ENCODE results near the gene DBT. TPM values are rescaled to one million over a fixed set of nuclear protein-coding genes. Genes with fewer than 3 reads are reported as not detected.
"Not testable (repeated sequence)": the region's sequence is repeated elsewhere in the genome, so short reads cannot be mapped to it uniquely, and the experiment has no call there.

Gene DBT
- polyA plus RNA-seq, 6 donors from 2014 or later: 2.1 to 7.2 (median 4.5) TPM

DNA sequence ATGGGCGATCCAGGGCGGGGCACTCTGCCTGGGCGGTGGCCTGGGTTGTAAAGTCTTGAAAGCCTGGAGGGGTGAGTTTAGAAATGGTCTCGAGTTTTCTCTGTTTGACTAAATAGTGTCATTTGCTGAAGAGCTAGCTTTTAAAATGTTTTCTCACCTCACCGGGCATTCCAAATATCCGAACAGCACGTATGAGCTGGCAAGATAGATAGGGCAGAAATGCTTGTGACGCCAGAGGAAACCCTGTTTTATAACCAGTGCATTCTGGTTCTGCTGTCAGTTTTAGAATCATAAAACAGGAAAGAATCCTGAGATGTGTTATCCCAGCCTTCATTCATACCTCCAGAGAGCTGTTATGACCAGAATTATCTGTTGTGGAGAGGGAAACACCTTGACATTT is 17.1 kb upstream of the DBT start:
- H3K27me3 Mint-ChIP-seq: no peaks in the 10 kb centered on the region
- peaks cover 30 to 38% (median 32%) of the 10 kb centered on the region in 3 donors for H3K4me1 Mint-ChIP-seq
- no peak for ATAC-seq (ENCODE audit: low read depth in 2 of 2)
- H3K4me3 Mint-ChIP-seq: peak overlapping the region; percentile 96 to 100 (median 99)
- H3K36me3 Mint-ChIP-seq: peaks cover 7 to 18% of the 10 kb centered on the region in 2 donors
- peak; percentile 3 for DNase-seq
- peaks cover 0 to 4% (median 0%) of the 10 kb centered on the region in 7 donors for H3K9me3 Mint-ChIP-seq
- H3K27ac Mint-ChIP-seq: peak overlapping the region in 5 of 6 donors; percentile 70 to 97 (median 94)

DNA sequence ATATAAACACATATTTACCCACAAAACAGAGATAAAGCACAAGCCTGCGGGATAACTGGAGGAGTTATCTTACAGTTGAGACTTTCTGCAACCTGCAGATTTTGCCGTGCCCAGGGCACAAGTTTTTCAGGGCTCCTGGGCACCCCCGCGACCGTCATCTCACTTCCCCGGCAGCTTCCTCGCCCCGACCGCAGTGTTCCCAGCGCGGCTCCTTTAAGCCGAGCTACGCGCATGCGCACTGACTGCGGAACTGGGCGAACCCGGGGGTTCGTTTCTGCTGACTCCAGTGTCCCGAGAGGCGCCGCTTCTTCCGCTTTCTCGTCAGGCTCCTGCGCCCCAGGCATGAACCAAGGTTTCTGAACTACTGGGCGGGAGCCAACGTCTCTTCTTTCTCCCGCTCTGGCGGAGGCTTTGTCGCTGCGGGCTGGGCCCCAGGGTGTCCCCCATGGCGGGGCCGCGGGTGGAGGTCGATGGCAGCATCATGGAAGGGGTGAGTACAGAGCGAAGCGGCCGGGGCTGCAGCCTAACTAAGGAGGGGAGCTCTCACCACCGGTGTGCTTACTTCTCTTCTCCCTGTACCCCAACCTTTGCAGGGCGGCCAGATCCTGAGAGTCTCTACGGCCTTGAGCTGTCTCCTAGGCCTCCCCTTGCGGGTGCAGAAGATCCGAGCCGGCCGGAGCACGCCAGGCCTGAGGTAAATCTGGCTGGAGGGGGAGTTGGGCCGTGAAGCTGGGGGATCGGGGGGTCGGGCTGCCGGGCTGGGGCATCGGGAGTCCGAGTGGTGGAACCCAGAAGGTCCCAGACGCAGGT is 16.5 kb upstream of the DBT start, which contains the start of gene RTCA:
TSS of gene RTCA (plus strand) at position 286 of the 810 bp plus-strand sequence. CDS start at position 446, 160 bp downstream.
- peak within 1 kb of the TSS; percentile 93 to 99 (median 96) for H3K27ac Mint-ChIP-seq
- H3K4me3 Mint-ChIP-seq: peak within 1 kb of the TSS; percentile 96 to 100 (median 99)
- peaks cover 5 to 18% of the 10 kb centered on the region in 2 donors for H3K36me3 Mint-ChIP-seq
- H3K4me1 Mint-ChIP-seq: peaks cover 30 to 38% (median 32%) of the 10 kb centered on the region in 3 donors
- H3K27me3 Mint-ChIP-seq: no peaks in the 10 kb centered on the region
- peak; percentile 96 for ATAC-seq (ENCODE audit: low read depth in 2 of 2)
- DNase-seq: peak; percentile 93
- peaks cover 0 to 5% (median 0%) of the 10 kb centered on the region in 7 donors for H3K9me3 Mint-ChIP-seq

DNA sequence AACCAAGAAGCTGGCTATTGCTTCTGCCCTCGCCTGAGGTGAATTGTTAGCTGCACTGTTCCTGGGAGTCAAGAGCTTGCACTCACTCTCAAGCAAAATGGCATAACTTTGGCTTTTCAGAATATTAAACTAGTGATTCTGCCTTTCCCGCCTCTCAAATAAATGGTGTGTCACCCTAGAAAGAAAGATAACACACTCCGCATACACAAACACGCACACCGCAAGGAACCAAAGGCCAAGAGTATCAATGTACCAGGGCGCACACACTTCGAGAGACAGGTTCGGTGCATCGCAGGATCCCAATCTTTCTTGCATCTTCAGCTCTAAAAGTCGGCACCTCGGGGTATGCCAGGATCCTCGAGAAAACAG is 15.9 kb upstream of the DBT start:
- peaks cover 2 to 14% of the 10 kb centered on the region in 2 donors for H3K36me3 Mint-ChIP-seq
- H3K9me3 Mint-ChIP-seq: peaks cover 0 to 5% (median 0%) of the 10 kb centered on the region in 7 donors
- peak overlapping the region; percentile 96 to 100 (median 99) for H3K4me3 Mint-ChIP-seq
- peaks cover 26 to 34% (median 29%) of the 10 kb centered on the region in 3 donors for H3K4me1 Mint-ChIP-seq
- H3K27me3 Mint-ChIP-seq: no peaks in the 10 kb centered on the region
- H3K27ac Mint-ChIP-seq: peak overlapping the region; percentile 93 to 99 (median 96)
- ATAC-seq (ENCODE audit: low read depth in 2 of 2): peak; percentile 3 to 5
- no peak for DNase-seq

DNA sequence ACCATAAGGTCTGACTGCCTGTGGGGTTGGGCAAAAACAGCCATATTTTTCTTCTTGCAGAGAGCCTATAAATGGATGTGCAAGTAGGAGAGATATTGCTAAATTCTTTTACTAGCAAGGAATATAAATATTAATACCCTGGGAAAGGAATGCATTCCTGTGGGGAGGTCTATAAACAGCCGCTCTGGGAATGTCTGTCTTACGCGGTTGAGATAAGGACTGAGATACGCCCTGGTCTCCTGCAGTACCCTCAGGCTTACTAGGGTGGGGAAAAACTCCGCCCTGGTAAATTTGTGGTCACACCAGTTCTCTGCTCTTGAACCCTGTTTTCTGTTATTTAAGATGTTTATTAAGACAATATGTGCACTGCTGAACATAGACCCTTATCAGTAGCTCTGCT is 14.4 kb upstream of the DBT start:
- ATAC-seq (ENCODE audit: low read depth in 2 of 2); H3K27me3 Mint-ChIP-seq; H3K9me3 Mint-ChIP-seq; H3K27ac Mint-ChIP-seq; DNase-seq: not testable (repeated sequence)
- Mint-ChIP-seq H3K4me1 (peaks cover 21 to 26% (median 24%) of the 10 kb centered on the region in 3 donors), H3K4me3 (peak overlapping the region in 1 of 8 donors; percentile 96), H3K36me3 (peaks cover 0 to 11% of the 10 kb centered on the region in 2 donors)

DNA sequence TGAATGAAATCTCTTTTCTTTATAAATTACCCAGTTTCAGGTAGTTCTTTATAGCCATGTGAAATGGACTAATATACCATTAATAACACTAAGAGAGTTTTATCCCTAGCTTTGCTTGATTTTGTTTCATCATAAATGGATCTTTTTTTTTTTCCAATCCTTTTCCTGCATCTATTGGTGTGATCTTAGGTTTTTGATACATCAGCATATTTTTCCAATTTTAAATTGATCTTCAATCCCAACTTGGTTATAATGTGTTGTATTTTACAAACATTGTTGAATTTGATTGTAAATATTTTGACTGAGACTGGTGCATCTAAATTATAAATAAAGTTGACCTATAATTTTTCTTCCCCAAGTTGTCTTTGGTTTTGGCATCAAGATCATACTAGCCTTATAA is 12.1 kb upstream of the DBT start:
- no peak overlapping the region for H3K27ac Mint-ChIP-seq
- no peak for ATAC-seq (ENCODE audit: low read depth in 2 of 2)
- no peaks in the 10 kb centered on the region for H3K27me3 Mint-ChIP-seq
- H3K4me3 Mint-ChIP-seq: no peak overlapping the region
- DNase-seq: no peak
- peaks cover 10 to 21% (median 19%) of the 10 kb centered on the region in 3 donors for H3K4me1 Mint-ChIP-seq
- H3K36me3 Mint-ChIP-seq: peaks cover 0 to 11% of the 10 kb centered on the region in 2 donors
- peaks cover 0 to 5% (median 0%) of the 10 kb centered on the region in 7 donors for H3K9me3 Mint-ChIP-seq

DNA sequence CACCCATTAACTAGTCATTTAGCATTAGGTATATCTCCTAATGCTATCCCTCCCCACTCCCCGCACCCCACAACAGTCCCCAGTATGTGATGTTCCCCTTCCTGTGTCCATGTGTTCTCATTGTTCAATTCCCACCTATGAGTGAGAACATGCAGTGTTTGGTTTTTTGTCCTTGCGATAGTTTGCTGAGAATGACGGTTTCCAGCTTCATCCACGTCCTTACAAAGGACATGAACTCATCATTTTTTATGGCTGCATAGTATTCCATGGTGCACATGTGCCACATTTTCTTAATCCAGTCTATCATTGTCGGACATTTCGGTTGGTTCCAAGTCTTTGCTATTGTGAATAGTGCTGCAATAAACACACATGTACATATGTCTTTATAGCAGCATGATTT is 8.8 kb upstream of the DBT start:
- DNase-seq; H3K27me3 Mint-ChIP-seq; H3K4me1 Mint-ChIP-seq; H3K9me3 Mint-ChIP-seq; H3K36me3 Mint-ChIP-seq; H3K4me3 Mint-ChIP-seq; ATAC-seq (ENCODE audit: low read depth in 2 of 2); H3K27ac Mint-ChIP-seq: not testable (repeated sequence)

DNA sequence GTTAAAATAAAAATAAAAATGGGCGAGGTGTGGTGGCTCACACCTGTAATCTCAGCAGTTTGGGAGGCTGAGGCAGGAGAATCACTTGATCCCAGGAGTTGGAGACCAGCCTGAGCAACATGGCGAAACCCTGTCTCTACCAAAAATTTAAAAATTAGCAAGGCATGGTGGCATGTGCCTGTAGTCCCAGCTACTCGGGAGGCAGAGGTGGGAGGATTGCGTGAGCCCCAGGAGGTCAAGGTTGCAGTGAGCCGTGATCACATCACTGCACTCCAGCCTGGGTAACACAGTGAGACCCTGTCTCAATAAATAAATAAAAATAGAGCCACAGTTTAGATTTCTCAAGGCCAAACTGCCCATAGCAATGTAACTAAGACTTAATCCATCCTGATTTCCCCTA is 6.6 kb upstream of the DBT start:
- not testable (repeated sequence) for H3K27me3 Mint-ChIP-seq, H3K4me3 Mint-ChIP-seq

DNA sequence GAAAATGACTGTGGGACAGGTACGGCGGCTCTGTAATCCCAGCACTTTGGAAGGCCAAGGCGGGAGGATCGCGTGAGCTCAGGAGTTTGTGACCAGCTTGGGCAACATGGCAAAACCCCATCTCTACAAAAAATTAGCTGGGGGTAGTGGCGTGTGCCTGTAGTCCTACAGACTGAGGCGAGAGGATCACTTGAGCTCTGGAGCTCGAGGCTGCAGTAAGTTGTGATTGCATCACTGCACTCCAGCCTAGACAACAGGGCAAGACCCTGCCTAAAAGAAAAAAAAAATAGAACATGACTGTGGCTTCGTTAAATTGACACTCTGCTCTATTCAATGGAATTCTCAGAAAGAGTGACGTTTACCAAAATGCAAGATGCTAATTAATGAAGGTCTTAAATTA is 3.9 kb upstream of the DBT start:
- H3K27me3 Mint-ChIP-seq: peaks cover 0 to 6% (median 0%) of the 10 kb centered on the region in 3 donors
- H3K27ac Mint-ChIP-seq: no peak overlapping the region
- peaks cover 0 to 9% (median 4%) of the 10 kb centered on the region in 3 donors for H3K4me1 Mint-ChIP-seq
- H3K4me3 Mint-ChIP-seq: no peak overlapping the region
- H3K36me3 Mint-ChIP-seq: no peaks in the 10 kb centered on the region
- DNase-seq (no peak), ATAC-seq (ENCODE audit: low read depth in 2 of 2) (no peak)
- H3K9me3 Mint-ChIP-seq: no peaks in the 10 kb centered on the region

More for the DNA sequence above, 6.6 kb upstream of the DBT start:
- H3K36me3 Mint-ChIP-seq; DNase-seq; H3K4me1 Mint-ChIP-seq; H3K9me3 Mint-ChIP-seq; ATAC-seq (ENCODE audit: low read depth in 2 of 2); H3K27ac Mint-ChIP-seq: not testable (repeated sequence)

DNA sequence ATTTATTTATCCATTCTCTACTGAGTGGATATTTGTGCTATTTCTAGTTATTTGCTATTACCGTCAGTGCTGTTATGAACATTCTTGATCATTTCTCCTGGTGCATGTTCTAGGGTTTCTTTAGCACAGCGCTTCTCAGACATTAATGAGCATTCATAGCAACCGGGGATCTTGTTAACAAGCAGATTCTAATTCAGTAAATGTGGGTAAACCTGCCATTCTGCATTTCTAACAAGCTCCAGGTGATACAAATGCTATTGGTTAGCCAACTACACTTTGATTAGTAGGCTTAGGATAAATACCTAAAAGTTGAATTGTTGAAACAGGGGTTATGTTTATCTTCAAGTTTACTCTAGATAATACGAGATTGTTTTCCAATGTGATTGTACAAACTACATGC is 3.3 kb upstream of the DBT start:
- ATAC-seq (ENCODE audit: low read depth in 2 of 2): no peak
- no peaks in the 10 kb centered on the region for H3K36me3 Mint-ChIP-seq
- H3K27ac Mint-ChIP-seq: no peak overlapping the region
- DNase-seq: no peak
- H3K9me3 Mint-ChIP-seq: no peaks in the 10 kb centered on the region
- peak overlapping the region in 1 of 8 donors; percentile 46 for H3K4me3 Mint-ChIP-seq
- peaks cover 0 to 9% (median 4%) of the 10 kb centered on the region in 3 donors for H3K4me1 Mint-ChIP-seq
- H3K27me3 Mint-ChIP-seq: peaks cover 0 to 6% (median 0%) of the 10 kb centered on the region in 3 donors

DNA sequence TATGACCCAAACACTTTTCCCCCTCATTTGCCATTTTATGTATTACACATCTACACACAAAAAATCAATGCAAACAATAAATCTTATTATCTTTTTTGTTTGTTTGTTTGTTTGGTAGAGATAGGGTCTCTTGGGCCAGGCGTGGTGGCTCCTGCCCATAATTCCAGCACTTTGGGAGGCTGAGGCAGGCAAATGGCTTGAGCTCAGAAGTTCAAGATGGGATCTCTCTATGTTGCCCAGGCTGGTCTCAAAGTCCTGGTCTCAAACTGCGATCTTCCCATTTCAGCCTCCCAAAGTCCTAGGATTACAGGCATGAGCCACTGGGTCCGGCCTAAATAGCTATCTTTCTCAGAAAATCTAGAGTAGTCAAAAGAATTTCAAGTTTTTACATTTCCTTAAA is 1.2 kb upstream of the DBT start:
- ATAC-seq (ENCODE audit: low read depth in 2 of 2) (no peak), DNase-seq (no peak)
- H3K4me1 Mint-ChIP-seq: peaks cover 9 to 17% (median 11%) of the 10 kb centered on the region in 3 donors
- peak overlapping the region in 1 of 6 donors; percentile 12 for H3K27ac Mint-ChIP-seq
- peaks cover 0 to 3% (median 0%) of the 10 kb centered on the region in 3 donors for H3K27me3 Mint-ChIP-seq
- peak overlapping the region in 1 of 8 donors; percentile 73 for H3K4me3 Mint-ChIP-seq
- no peaks in the 10 kb centered on the region for H3K9me3 Mint-ChIP-seq
- H3K36me3 Mint-ChIP-seq: no peaks in the 10 kb centered on the region

DNA sequence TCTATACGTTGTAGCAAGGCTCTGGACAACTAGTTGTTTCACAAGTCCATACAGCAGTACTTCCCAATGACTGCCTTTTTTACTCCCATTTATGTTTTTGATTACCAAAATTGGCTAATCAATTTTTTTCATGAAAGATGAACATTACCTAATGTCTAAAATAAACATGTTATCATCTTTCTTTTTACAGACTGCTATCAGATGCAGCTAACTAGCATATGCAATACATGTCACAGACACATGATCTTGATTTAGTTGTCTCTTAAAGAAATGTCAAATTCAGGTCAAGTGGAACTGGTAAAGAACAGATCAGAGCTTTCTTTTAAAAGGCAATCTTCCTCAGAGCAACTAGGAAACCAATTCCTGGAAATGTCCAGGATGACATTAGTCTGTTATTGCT is 630 bp upstream of the DBT start:
- no peaks in the 10 kb centered on the region for H3K27me3 Mint-ChIP-seq
- no peaks in the 10 kb centered on the region for H3K9me3 Mint-ChIP-seq
- H3K27ac Mint-ChIP-seq: peak overlapping the region in 1 of 6 donors; percentile 27
- DNase-seq (no peak), ATAC-seq (ENCODE audit: low read depth in 2 of 2) (no peak)
- H3K4me1 Mint-ChIP-seq: peaks cover 9 to 17% (median 11%) of the 10 kb centered on the region in 3 donors
- H3K36me3 Mint-ChIP-seq: no peaks in the 10 kb centered on the region
- H3K4me3 Mint-ChIP-seq: peak overlapping the region in 1 of 8 donors; percentile 73

DNA sequence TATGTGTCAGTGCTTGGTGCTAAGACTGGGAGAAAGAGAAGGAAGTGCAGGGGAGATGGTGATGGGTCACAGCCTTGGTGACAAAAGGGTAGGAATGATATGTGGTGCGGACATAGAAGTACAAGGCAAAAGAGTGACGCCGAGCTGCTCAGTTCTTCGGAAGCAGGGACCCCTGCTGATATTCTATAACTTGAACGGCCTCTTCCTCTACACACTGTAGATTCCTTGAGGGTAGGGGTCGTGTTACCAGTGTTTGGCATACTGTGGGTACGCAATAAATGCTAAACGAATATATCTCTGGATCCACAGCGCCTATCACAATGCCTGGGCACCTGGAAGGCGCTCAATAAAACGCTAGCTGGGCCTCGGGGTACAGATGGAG is 488 bp downstream of the DBT start:
- Mint-ChIP-seq H3K27me3 (no peaks in the 10 kb centered on the region), H3K9me3 (no peaks in the 10 kb centered on the region), H3K4me3 (no peak overlapping the region), H3K36me3 (no peaks in the 10 kb centered on the region), H3K27ac (no peak overlapping the region), H3K4me1 (peaks cover 10 to 20% (median 11%) of the 10 kb centered on the region in 3 donors)
- no peak for DNase-seq
- ATAC-seq (ENCODE audit: low read depth in 2 of 2): peak in 1 of 2 donors; percentile 2

DNA sequence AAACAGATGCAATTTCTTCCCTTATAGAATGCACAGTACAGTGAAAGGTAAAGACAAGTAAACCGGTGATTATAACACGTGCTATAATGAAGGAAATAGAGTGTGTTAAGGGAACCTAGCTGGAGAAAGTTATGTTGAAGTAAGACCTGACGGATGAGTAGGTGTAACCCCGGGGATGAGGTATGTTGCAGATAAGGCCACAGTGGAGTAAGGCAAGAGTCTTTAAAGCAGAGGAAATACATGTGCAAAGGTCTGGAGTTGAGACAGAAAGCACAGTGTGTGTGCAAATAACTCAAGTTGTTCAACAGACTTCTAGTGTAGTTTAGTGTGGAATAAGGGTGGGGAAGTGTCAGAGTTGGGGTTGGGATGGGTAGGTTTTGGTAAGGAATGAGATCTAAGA is 2.9 kb downstream of the DBT start:
- ATAC-seq (ENCODE audit: low read depth in 2 of 2) (no peak), DNase-seq (no peak)
- Mint-ChIP-seq H3K36me3 (no peaks in the 10 kb centered on the region), H3K9me3 (no peaks in the 10 kb centered on the region), H3K4me3 (peak overlapping the region in 1 of 8 donors; percentile 61), H3K27me3 (no peaks in the 10 kb centered on the region), H3K4me1 (peaks cover 15 to 26% (median 18%) of the 10 kb centered on the region in 3 donors), H3K27ac (peak overlapping the region in 3 of 6 donors; percentile 2 to 48 (median 4))

DNA sequence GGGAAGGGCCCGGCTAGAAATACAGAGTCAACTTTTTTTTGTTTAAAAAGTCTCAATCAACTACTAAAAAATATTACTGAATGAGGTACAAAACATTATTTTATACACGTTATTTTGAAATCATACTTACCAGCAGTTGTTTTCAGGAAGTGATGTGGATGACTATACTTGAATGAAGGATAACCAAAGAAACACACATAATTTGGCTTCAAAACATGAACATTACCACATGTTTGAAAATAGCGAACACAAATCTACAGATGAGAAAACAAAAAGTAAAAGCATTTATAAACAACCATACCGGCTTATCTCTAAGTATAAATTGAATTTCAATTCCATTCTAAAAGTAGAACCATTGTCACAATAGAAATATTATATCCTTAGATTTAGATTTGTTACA is 9.0 kb downstream of the DBT start:
- DNase-seq (no peak), ATAC-seq (ENCODE audit: low read depth in 2 of 2) (no peak)
- H3K27ac Mint-ChIP-seq: no peak overlapping the region
- no peak overlapping the region for H3K4me3 Mint-ChIP-seq
- peaks cover 9 to 15% (median 13%) of the 10 kb centered on the region in 3 donors for H3K4me1 Mint-ChIP-seq
- peaks cover 4 to 15% of the 10 kb centered on the region in 2 donors for H3K36me3 Mint-ChIP-seq
- no peaks in the 10 kb centered on the region for H3K27me3 Mint-ChIP-seq
- H3K9me3 Mint-ChIP-seq: no peaks in the 10 kb centered on the region

Measured in naive B cell (primary cell).